HepG2 (cell line): Measurements from ENCODE around the gene MED9. TPM values are rescaled to one million over a fixed set of nuclear protein-coding genes. Genes with fewer than 3 reads are reported as not detected.
A peak's percentile ranks its signal among the peaks of the same experiment; 100 is the strongest.

Experiments used
- EED ChIP-seq: sonication (generic); formaldehyde crosslinking; IDR thresholded peaks from 2 replicates; pipeline ENCODE4 v1.5.0; 2020; ENCODE audit warnings: mild to moderate bottlenecking, missing genetic modification reagents
- ELF3 ChIP-seq: IDR thresholded peaks from 2 replicates; pipeline ENCODE4 v1.6.1; 2016; ENCODE audit warnings: missing genetic modification reagents, missing compliant biosample characterization
- HIVEP1 ChIP-seq: sonication (generic); formaldehyde crosslinking; IDR thresholded peaks from 2 replicates; pipeline ENCODE4 v1.4.0; 2020; ENCODE audit warnings: mild to moderate bottlenecking, missing genetic modification reagents
- HNF4A ChIP-seq: sonication (generic); formaldehyde crosslinking; IDR thresholded peaks from 2 replicates; pipeline ENCODE4 v1.4.0; 2020; ENCODE audit warnings: missing genetic modification reagents
- HNRNPUL1 ChIP-seq: fragments of 200-400 bp; formaldehyde crosslinking; IDR thresholded peaks from 2 replicates; pipeline ENCODE4 v1.6.1; 2017; ENCODE audit warnings: low read depth, mild to moderate bottlenecking, low read length, moderate library complexity
- IRX3 ChIP-seq: sonication (generic); formaldehyde crosslinking; IDR thresholded peaks from 2 replicates; pipeline ENCODE4 v1.8.1; 2023; ENCODE audit warnings: mild to moderate bottlenecking, low read depth, missing genetic modification reagents, borderline replicate concordance
- JUND ChIP-seq: sonication (generic); formaldehyde crosslinking; IDR thresholded peaks from 2 replicates; pipeline ENCODE4 v1.8.0; 2022; ENCODE audit warnings: mild to moderate bottlenecking, missing genetic modification reagents
- MBNL3 ChIP-seq: fragments of 250-450 bp; sonication (Bioruptor Pico); conservative IDR thresholded peaks from 2 replicates; pipeline ENCODE4 v1.8.0; 2022; ENCODE audit warnings: mild to moderate bottlenecking, inconsistent platforms
- MLX ChIP-seq: IDR thresholded peaks from 2 replicates; pipeline ENCODE4 v1.6.1; 2016
- NBN ChIP-seq: fragments of 450-650 bp; conservative IDR thresholded peaks from 2 replicates; pipeline ENCODE4 v1.6.1; 2017
- NFATC3 ChIP-seq: sonication (generic); formaldehyde crosslinking; IDR thresholded peaks from 2 replicates; pipeline ENCODE4 v1.5.1; 2020; ENCODE audit warnings: mild to moderate bottlenecking, missing genetic modification reagents
- NR2F1 ChIP-seq, 2 experiments: fragments of 450-650 bp in 1 of 2; formaldehyde crosslinking in 1 of 2; IDR thresholded peaks; 2 replicates each; pipeline versions ENCODE4 v1.5.0 to v1.6.1; 2016 to 2020; ENCODE audit warnings: mild to moderate bottlenecking in 1 of 2, missing compliant biosample characterization in 1 of 2, missing genetic modification reagents in 1 of 2, moderate library complexity in 1 of 2
- PRMT3 ChIP-seq: sonication (generic); formaldehyde crosslinking; IDR thresholded peaks from 2 replicates; pipeline ENCODE4 v1.8.1; 2022; ENCODE audit warnings: low read depth, mild to moderate bottlenecking, moderate library complexity, missing genetic modification reagents, borderline replicate concordance
- RBAK ChIP-seq: sonication (generic); formaldehyde crosslinking; IDR thresholded peaks from 2 replicates; pipeline ENCODE4 v1.5.1; 2020; ENCODE audit warnings: mild to moderate bottlenecking, missing genetic modification reagents
- RNF2 ChIP-seq: fragments of 450-650 bp; conservative IDR thresholded peaks from 2 replicates; pipeline ENCODE4 v1.6.1; 2016; ENCODE audit warnings: low read depth
- SP2 ChIP-seq: sonication (generic); formaldehyde crosslinking; IDR thresholded peaks from 2 replicates; pipeline ENCODE4 v1.5.1; 2020; ENCODE audit warnings: mild to moderate bottlenecking, missing genetic modification reagents
- TCF7L2 ChIP-seq: IDR thresholded peaks from 2 replicates; pipeline ENCODE4 v1.6.1; 2011; ENCODE audit warnings: mild to moderate bottlenecking, low read depth, low read length, moderate library complexity
- THAP11 ChIP-seq: IDR thresholded peaks from 2 replicates; pipeline ENCODE4 v1.6.1; 2016; ENCODE audit warnings: missing biosample characterization, missing genetic modification reagents
- XBP1 ChIP-seq: sonication (generic); formaldehyde crosslinking; IDR thresholded peaks from 2 replicates; pipeline ENCODE4 v1.5.0; 2020; ENCODE audit warnings: missing genetic modification reagents
- ZBTB3 ChIP-seq: sonication (generic); formaldehyde crosslinking; IDR thresholded peaks from 2 replicates; pipeline ENCODE4 v1.4.0; 2020; ENCODE audit warnings: low read depth, mild to moderate bottlenecking, moderate library complexity, missing genetic modification reagents, borderline replicate concordance
- ZEB1 ChIP-seq: IDR thresholded peaks from 2 replicates; pipeline ENCODE4 v1.6.1; 2012; ENCODE audit warnings: mild to moderate bottlenecking, low read depth, inconsistent platforms; ENCODE audit not compliant: insufficient replicate concordance
- ZNF251 ChIP-seq: sonication (generic); formaldehyde crosslinking; IDR thresholded peaks from 2 replicates; pipeline ENCODE4 v1.9.0; 2021; ENCODE audit warnings: mild to moderate bottlenecking, missing genetic modification reagents
- ZNF292 ChIP-seq: sonication (generic); formaldehyde crosslinking; IDR thresholded peaks from 2 replicates; pipeline ENCODE4 v1.8.1; 2022; ENCODE audit warnings: mild to moderate bottlenecking, low read depth, missing genetic modification reagents, borderline replicate concordance
- ZNF326 ChIP-seq: sonication (generic); formaldehyde crosslinking; IDR thresholded peaks from 2 replicates; pipeline ENCODE4 v1.4.0; 2020; ENCODE audit warnings: missing genetic modification reagents, borderline replicate concordance
- ZNF33A ChIP-seq: sonication (generic); formaldehyde crosslinking; IDR thresholded peaks from 2 replicates; pipeline ENCODE4 v1.5.1; 2020; ENCODE audit warnings: missing genetic modification reagents, mild to moderate bottlenecking, moderate library complexity, borderline replicate concordance
- ZNF788 ChIP-seq: sonication (generic); formaldehyde crosslinking; IDR thresholded peaks from 2 replicates; pipeline ENCODE4 v1.5.0; 2020; ENCODE audit warnings: mild to moderate bottlenecking, missing genetic modification reagents, borderline replicate concordance
- polyA plus RNA-seq, 8 experiments: library from polyadenylated mRNA; depleted of rRNA in 3 of 8; stranded (reverse) in 7 of 8; unstranded in 1 of 8; fragments of >200 nt; fragmentation: Illumina TruSeq in 4 of 8; extraction: Trizol in 4 of 8; gene quantifications; 2 replicates each; pipeline versions ENCODE4 v1.2.1 to v1.2.3, GENCODE V29; 2011 to 2016; ENCODE audit warnings: low read depth in 4 of 8, missing spikeins in 1 of 8, mixed read lengths in 1 of 8; ENCODE audit not compliant: insufficient read depth in 1 of 8
- total RNA-seq, 5 experiments: library from RNA; depleted of rRNA; stranded (reverse); fragments of >200 nt; fragmentation: Illumina TruSeq; extraction: Trizol; gene quantifications; 2 replicates each; pipeline ENCODE4 v1.2.3, GENCODE V29; 2016; ENCODE audit warnings: low read depth in 1 of 5
- TF ChIP-seq, protein P1 (sequence below): sonication (generic); formaldehyde crosslinking; IDR thresholded peaks from 2 replicates; pipeline ENCODE4 v1.4.0; 2020; ENCODE audit warnings: mild to moderate bottlenecking, missing genetic modification reagents
- TF ChIP-seq, protein P2 (sequence below), 2 experiments: fragments of 450-650 bp in 1 of 2; sonication (generic) in 1 of 2; formaldehyde crosslinking; IDR thresholded peaks; 2 replicates each; pipeline versions ENCODE4 v1.5.0 to v1.8.0; 2020 to 2022; ENCODE audit warnings: mild to moderate bottlenecking in 1 of 2, missing genetic modification reagents in 1 of 2

Gene MED9
- total and polyA plus RNA-seq, 2 of the 13 experiments (the other 11 are each of a cell fraction or from before 2014, with no cell fraction given): 11.9 to 15.1 TPM

- TF ChIP-seq TCF7L2: no peak
- TF ChIP-seq PRMT3 (CRISPR knock-in tag): no peak
- no peak for TF ChIP-seq EED (CRISPR knock-in tag)
- TF ChIP-seq THAP11 (CRISPR knock-in tag): peak; percentile 37; the same call in 1 of the 2 replicates
- TF ChIP-seq MLX: peak; percentile 52; the same call in 1 of the 2 replicates
- no peak for TF ChIP-seq RBAK (CRISPR knock-in tag)
- no peak for TF ChIP-seq HNRNPUL1
- no peak for TF ChIP-seq ZNF251
- TF ChIP-seq, protein P1, sequence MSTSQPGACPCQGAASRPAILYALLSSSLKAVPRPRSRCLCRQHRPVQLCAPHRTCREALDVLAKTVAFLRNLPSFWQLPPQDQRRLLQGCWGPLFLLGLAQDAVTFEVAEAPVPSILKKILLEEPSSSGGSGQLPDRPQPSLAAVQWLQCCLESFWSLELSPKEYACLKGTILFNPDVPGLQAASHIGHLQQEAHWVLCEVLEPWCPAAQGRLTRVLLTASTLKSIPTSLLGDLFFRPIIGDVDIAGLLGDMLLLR (CRISPR knock-in tag): no peak
- TF ChIP-seq RNF2: no peak
- TF ChIP-seq SP2 (CRISPR knock-in tag): no peak
- peak; percentile 41; the same call in 1 of the 2 replicates for TF ChIP-seq ZNF788 (CRISPR knock-in tag)
- no peak for TF ChIP-seq ZBTB3 (CRISPR knock-in tag)
- peak; percentile 78 for TF ChIP-seq ELF3 (CRISPR knock-in tag)
- peak; percentile 92 for TF ChIP-seq HNF4A (CRISPR knock-in tag)
- no peak for TF ChIP-seq XBP1 (CRISPR knock-in tag)
- no peak for TF ChIP-seq JUND (CRISPR knock-in tag)
- no peak for TF ChIP-seq IRX3 (CRISPR knock-in tag)
- TF ChIP-seq HIVEP1 (CRISPR knock-in tag): peak; percentile 90
- no peak for TF ChIP-seq NR2F1 (CRISPR knock-in tag; IDR thresholded peaks at IDR 0.05)
- TF ChIP-seq ZEB1: no peak
- TF ChIP-seq NBN: no peak
- no peak for TF ChIP-seq ZNF326 (CRISPR knock-in tag)
- peak; percentile 59; the same call in 1 of the 2 replicates for TF ChIP-seq ZNF292
- no peak for TF ChIP-seq ZNF33A (CRISPR knock-in tag)
- no peak for TF ChIP-seq MBNL3 (CRISPR knock-in tag)
- no peak for TF ChIP-seq NFATC3 (CRISPR knock-in tag)
- TF ChIP-seq, protein P2, sequence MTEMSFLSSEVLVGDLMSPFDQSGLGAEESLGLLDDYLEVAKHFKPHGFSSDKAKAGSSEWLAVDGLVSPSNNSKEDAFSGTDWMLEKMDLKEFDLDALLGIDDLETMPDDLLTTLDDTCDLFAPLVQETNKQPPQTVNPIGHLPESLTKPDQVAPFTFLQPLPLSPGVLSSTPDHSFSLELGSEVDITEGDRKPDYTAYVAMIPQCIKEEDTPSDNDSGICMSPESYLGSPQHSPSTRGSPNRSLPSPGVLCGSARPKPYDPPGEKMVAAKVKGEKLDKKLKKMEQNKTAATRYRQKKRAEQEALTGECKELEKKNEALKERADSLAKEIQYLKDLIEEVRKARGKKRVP (CRISPR knock-in tag; IDR thresholded peaks at IDR 0.05): no peak
Observed at GRCh38 chr17:17462048-17462824, 14.6 kb upstream of the MED9 start (continued).
